HepG2 (cell line): ENCODE data around the gene DNM3. TPM values are rescaled to one million over a fixed set of nuclear protein-coding genes. Genes with fewer than 3 reads are reported as not detected.

Source experiments
- FIP1L1 ChIP-seq: fragments of 200-400 bp; formaldehyde crosslinking; IDR thresholded peaks from 2 replicates; pipeline ENCODE4 v1.6.1; 2018; ENCODE audit warnings: low read depth, mild to moderate bottlenecking, low read length, moderate library complexity, borderline replicate concordance; ENCODE audit not compliant: insufficient read depth
- FLYWCH1 ChIP-seq: sonication (generic); formaldehyde crosslinking; IDR thresholded peaks from 2 replicates; pipeline ENCODE4 v1.8.1; 2023; ENCODE audit warnings: mild to moderate bottlenecking, missing genetic modification reagents
- GFI1 ChIP-seq: sonication (generic); formaldehyde crosslinking; IDR thresholded peaks from 2 replicates; pipeline ENCODE4 v1.5.0; 2020; ENCODE audit warnings: missing genetic modification reagents, mild to moderate bottlenecking, borderline replicate concordance
- GTF3A ChIP-seq: sonication (generic); formaldehyde crosslinking; conservative IDR thresholded peaks from 2 replicates; pipeline ENCODE4 v1.4.0; 2020; ENCODE audit warnings: mild to moderate bottlenecking, missing genetic modification reagents
- HDAC6 ChIP-seq: fragments of 200-600 bp; sonication (generic); IDR thresholded peaks from 2 replicates; pipeline ENCODE4 v1.7.0; 2017; ENCODE audit warnings: mild to moderate bottlenecking, antibody characterized with exemption, low read length, low read depth
- ISX ChIP-seq: sonication (generic); formaldehyde crosslinking; conservative IDR thresholded peaks from 2 replicates; pipeline ENCODE4 v1.5.0; 2020; ENCODE audit warnings: missing genetic modification reagents
- NR1H2 ChIP-seq: sonication (generic); formaldehyde crosslinking; IDR thresholded peaks from 2 replicates; pipeline ENCODE4 v1.8.1; 2022; ENCODE audit warnings: low read depth, missing genetic modification reagents, borderline replicate concordance
- PAF1 ChIP-seq: IDR thresholded peaks from 2 replicates; pipeline ENCODE4 v1.6.1; 2016; ENCODE audit warnings: missing genetic modification reagents, missing compliant biosample characterization
- PLRG1 ChIP-seq: fragments of 450-650 bp; conservative IDR thresholded peaks from 2 replicates; pipeline ENCODE4 v1.6.1; 2016
- RAD21 ChIP-seq: fragments of 450-650 bp; formaldehyde crosslinking; IDR thresholded peaks from 2 replicates; pipeline ENCODE4 v1.5.0; 2020; ENCODE audit warnings: mild to moderate bottlenecking
- RFX5 ChIP-seq: IDR thresholded peaks from 2 replicates; pipeline ENCODE4 v1.6.1; 2011; ENCODE audit warnings: low read depth, low read length, improper control_type of control experiment
- RXRB ChIP-seq: IDR thresholded peaks from 2 replicates; pipeline ENCODE4 v1.6.1; 2016; ENCODE audit warnings: borderline replicate concordance, missing genetic modification reagents, missing compliant biosample characterization
- SALL2 ChIP-seq: sonication (generic); formaldehyde crosslinking; IDR thresholded peaks from 2 replicates; pipeline ENCODE4 v1.8.1; 2023; ENCODE audit warnings: mild to moderate bottlenecking, missing genetic modification reagents, inconsistent platforms
- SIX1 ChIP-seq: sonication (generic); formaldehyde crosslinking; IDR thresholded peaks from 2 replicates; pipeline ENCODE4 v1.4.0; 2020; ENCODE audit warnings: missing genetic modification reagents, borderline replicate concordance
- SSRP1 ChIP-seq: IDR thresholded peaks from 2 replicates; pipeline ENCODE4 v1.6.1; 2016; ENCODE audit warnings: control low read depth
- TGIF2 ChIP-seq: IDR thresholded peaks from 2 replicates; pipeline ENCODE4 v1.6.1; 2016; ENCODE audit warnings: control low read depth, missing compliant biosample characterization
- YY1 ChIP-seq: IDR thresholded peaks from 2 replicates; pipeline ENCODE4 v1.6.1; 2011; ENCODE audit warnings: low read length, low read depth, moderate library complexity, mild to moderate bottlenecking; ENCODE audit not compliant: insufficient read depth, insufficient replicate concordance
- ZC3H4 ChIP-seq: sonication (generic); formaldehyde crosslinking; IDR thresholded peaks from 2 replicates; pipeline ENCODE4 v1.4.0; 2020; ENCODE audit warnings: missing genetic modification reagents, borderline replicate concordance
- ZFP41 ChIP-seq: sonication (generic); formaldehyde crosslinking; IDR thresholded peaks from 2 replicates; pipeline ENCODE4 v1.4.0; 2020; ENCODE audit warnings: mild to moderate bottlenecking, missing genetic modification reagents, borderline replicate concordance
- ZFX ChIP-seq: sonication (generic); formaldehyde crosslinking; IDR thresholded peaks from 2 replicates; pipeline ENCODE4 v1.4.0; 2020; ENCODE audit warnings: mild to moderate bottlenecking, low read depth, missing genetic modification reagents, moderate library complexity
- ZFYVE20 ChIP-seq: sonication (generic); formaldehyde crosslinking; IDR thresholded peaks from 2 replicates; pipeline ENCODE4 v1.8.0; 2023; ENCODE audit warnings: low read depth, mild to moderate bottlenecking, moderate library complexity, missing genetic modification reagents, borderline replicate concordance
- ZNF12 ChIP-seq: sonication (generic); formaldehyde crosslinking; IDR thresholded peaks from 2 replicates; pipeline ENCODE4 v1.5.0; 2020; ENCODE audit warnings: missing genetic modification reagents
- ZNF430 ChIP-seq: sonication (generic); formaldehyde crosslinking; IDR thresholded peaks from 2 replicates; pipeline ENCODE4 v1.9.0; 2021; ENCODE audit warnings: mild to moderate bottlenecking, missing genetic modification reagents
- ZNF558 ChIP-seq: sonication (generic); formaldehyde crosslinking; IDR thresholded peaks from 2 replicates; pipeline ENCODE4 v1.9.0; 2022; ENCODE audit warnings: mild to moderate bottlenecking, missing genetic modification reagents, borderline replicate concordance
- ZNF577 ChIP-seq: sonication (generic); formaldehyde crosslinking; IDR thresholded peaks from 2 replicates; pipeline ENCODE4 v1.4.0; 2020; ENCODE audit warnings: mild to moderate bottlenecking, low read depth, missing genetic modification reagents, borderline replicate concordance
- ZNF598 ChIP-seq: sonication (generic); formaldehyde crosslinking; IDR thresholded peaks from 2 replicates; pipeline ENCODE4 v1.5.1; 2020; ENCODE audit warnings: mild to moderate bottlenecking, missing genetic modification reagents, borderline replicate concordance
- ZSCAN25 ChIP-seq: sonication (generic); formaldehyde crosslinking; IDR thresholded peaks from 2 replicates; pipeline ENCODE4 v1.8.0; 2022; ENCODE audit warnings: mild to moderate bottlenecking, missing genetic modification reagents
- ZSCAN30 ChIP-seq: sonication (generic); formaldehyde crosslinking; IDR thresholded peaks from 2 replicates; pipeline ENCODE4 v1.5.0; 2020; ENCODE audit warnings: mild to moderate bottlenecking, missing genetic modification reagents
- polyA plus RNA-seq, 8 experiments: library from polyadenylated mRNA; depleted of rRNA in 3 of 8; stranded (reverse) in 7 of 8; unstranded in 1 of 8; fragments of >200 nt; fragmentation: Illumina TruSeq in 4 of 8; extraction: Trizol in 4 of 8; gene quantifications; 2 replicates each; pipeline versions ENCODE4 v1.2.1 to v1.2.3, GENCODE V29; 2011 to 2016; ENCODE audit warnings: low read depth in 4 of 8, missing spikeins in 1 of 8, mixed read lengths in 1 of 8; ENCODE audit not compliant: insufficient read depth in 1 of 8
- total RNA-seq, 5 experiments: library from RNA; depleted of rRNA; stranded (reverse); fragments of >200 nt; fragmentation: Illumina TruSeq; extraction: Trizol; gene quantifications; 2 replicates each; pipeline ENCODE4 v1.2.3, GENCODE V29; 2016; ENCODE audit warnings: low read depth in 1 of 5
- TF ChIP-seq, protein P1 (sequence below): sonication (generic); formaldehyde crosslinking; IDR thresholded peaks from 2 replicates; pipeline ENCODE4 v1.4.0; 2020; ENCODE audit warnings: mild to moderate bottlenecking, low read depth, missing genetic modification reagents
- TF ChIP-seq, protein P2 (sequence below): sonication (generic); formaldehyde crosslinking; IDR thresholded peaks from 2 replicates; pipeline ENCODE4 v1.8.1; 2023; ENCODE audit warnings: mild to moderate bottlenecking, missing genetic modification reagents, borderline replicate concordance
- TF ChIP-seq, protein P3 (sequence below): sonication (generic); formaldehyde crosslinking; IDR thresholded peaks from 2 replicates; pipeline ENCODE4 v1.5.1; 2020; ENCODE audit warnings: mild to moderate bottlenecking, moderate library complexity, missing genetic modification reagents

DNM3 gene
- total and polyA plus RNA-seq, 2 of the 13 experiments (the other 11 are each of a cell fraction or from before 2014, with no cell fraction given) = 0.05 TPM; not detected in 1

DNA sequence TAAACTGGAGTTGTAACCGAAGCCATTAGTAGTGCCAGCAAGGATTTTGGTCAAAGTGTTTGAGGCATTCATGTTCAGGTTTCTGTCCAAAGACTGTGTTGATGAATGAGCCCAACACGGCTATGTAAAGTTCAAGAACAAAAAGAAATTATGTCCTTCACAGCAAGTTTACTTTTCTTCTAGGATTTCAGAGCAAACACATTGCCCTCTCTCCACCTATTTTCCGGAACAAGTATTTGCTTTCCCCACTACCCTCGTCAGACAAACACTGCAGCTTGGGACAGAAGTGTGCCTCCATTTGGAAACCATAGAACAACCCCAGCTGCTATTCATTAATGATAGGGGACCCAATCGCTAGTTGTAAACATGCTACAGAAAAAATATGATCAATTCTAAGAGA, 427.8 kb downstream of the DNM3 start (continued):
- TF ChIP-seq SALL2 (CRISPR knock-in tag) = no peak
- TF ChIP-seq ISX = no peak
- TF ChIP-seq ZSCAN30 (CRISPR knock-in tag) = no peak
- TF ChIP-seq PLRG1 = no peak
- TF ChIP-seq ZNF12 (CRISPR knock-in tag) = peak; percentile 42; the same call in 1 of the 2 replicates
- no peak for TF ChIP-seq NR1H2
- no peak for TF ChIP-seq ZNF558
- peak; percentile 70 for TF ChIP-seq RXRB (CRISPR knock-in tag)
- no peak for TF ChIP-seq GTF3A (CRISPR knock-in tag)
- peak; percentile 99 for TF ChIP-seq SIX1
- no peak for TF ChIP-seq ZC3H4 (CRISPR knock-in tag)
- TF ChIP-seq RFX5 = no peak
- TF ChIP-seq ZFX (CRISPR knock-in tag) = no peak
- no peak for TF ChIP-seq PAF1
- TF ChIP-seq HDAC6 = no peak
- no peak for TF ChIP-seq ZNF598 (CRISPR knock-in tag)
- TF ChIP-seq GFI1 = peak; percentile 66; the same call in 1 of the 2 replicates
- TF ChIP-seq ZNF577 (CRISPR knock-in tag) = no peak
- no peak for TF ChIP-seq ZFP41
- no peak for TF ChIP-seq TGIF2
- TF ChIP-seq, protein P1, sequence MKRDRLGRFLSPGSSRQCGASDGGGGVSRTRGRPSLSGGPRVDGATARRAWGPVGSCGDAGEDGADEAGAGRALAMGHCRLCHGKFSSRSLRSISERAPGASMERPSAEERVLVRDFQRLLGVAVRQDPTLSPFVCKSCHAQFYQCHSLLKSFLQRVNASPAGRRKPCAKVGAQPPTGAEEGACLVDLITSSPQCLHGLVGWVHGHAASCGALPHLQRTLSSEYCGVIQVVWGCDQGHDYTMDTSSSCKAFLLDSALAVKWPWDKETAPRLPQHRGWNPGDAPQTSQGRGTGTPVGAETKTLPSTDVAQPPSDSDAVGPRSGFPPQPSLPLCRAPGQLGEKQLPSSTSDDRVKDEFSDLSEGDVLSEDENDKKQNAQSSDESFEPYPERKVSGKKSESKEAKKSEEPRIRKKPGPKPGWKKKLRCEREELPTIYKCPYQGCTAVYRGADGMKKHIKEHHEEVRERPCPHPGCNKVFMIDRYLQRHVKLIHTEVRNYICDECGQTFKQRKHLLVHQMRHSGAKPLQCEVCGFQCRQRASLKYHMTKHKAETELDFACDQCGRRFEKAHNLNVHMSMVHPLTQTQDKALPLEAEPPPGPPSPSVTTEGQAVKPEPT (CRISPR knock-in tag) = no peak
- TF ChIP-seq, protein P2, sequence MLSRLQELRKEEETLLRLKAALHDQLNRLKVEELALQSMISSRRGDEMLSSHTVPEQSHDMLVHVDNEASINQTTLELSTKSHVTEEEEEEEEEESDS (CRISPR knock-in tag) = no peak
- no peak for TF ChIP-seq ZNF430
- TF ChIP-seq FIP1L1 = no peak
- no peak for TF ChIP-seq ZSCAN25 (CRISPR knock-in tag)
- no peak for TF ChIP-seq YY1
- no peak for TF ChIP-seq SSRP1 (CRISPR knock-in tag)
- TF ChIP-seq ZFYVE20 (CRISPR knock-in tag) = no peak
- no peak for TF ChIP-seq FLYWCH1 (CRISPR knock-in tag)
- TF ChIP-seq, protein P3, sequence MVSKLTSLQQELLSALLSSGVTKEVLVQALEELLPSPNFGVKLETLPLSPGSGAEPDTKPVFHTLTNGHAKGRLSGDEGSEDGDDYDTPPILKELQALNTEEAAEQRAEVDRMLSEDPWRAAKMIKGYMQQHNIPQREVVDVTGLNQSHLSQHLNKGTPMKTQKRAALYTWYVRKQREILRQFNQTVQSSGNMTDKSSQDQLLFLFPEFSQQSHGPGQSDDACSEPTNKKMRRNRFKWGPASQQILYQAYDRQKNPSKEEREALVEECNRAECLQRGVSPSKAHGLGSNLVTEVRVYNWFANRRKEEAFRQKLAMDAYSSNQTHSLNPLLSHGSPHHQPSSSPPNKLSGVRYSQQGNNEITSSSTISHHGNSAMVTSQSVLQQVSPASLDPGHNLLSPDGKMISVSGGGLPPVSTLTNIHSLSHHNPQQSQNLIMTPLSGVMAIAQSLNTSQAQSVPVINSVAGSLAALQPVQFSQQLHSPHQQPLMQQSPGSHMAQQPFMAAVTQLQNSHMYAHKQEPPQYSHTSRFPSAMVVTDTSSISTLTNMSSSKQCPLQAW (CRISPR knock-in tag) = 0 out of 2 replicates have a peak, but pooled peaks have one; percentile 27
- TF ChIP-seq RAD21 = no peak
